ENCODE measurements around the gene LRRC45.

Gene LRRC45

GRCh38 chr17:82009413-82009812, 13.7 kb upstream of the LRRC45 start:
- TF ChIP-seq CTCF (IDR thresholded peaks at IDR 0.05; ENCODE audit: low read length, missing control alignments) = no peak
- no peak overlapping the region for H3K4me3 ChIP-seq (replicated peaks; ENCODE audit: low read depth, low read length)
- DNase-seq (ENCODE audit: low read depth) = no peak

- no peak overlapping the region for H3K4me3 ChIP-seq (replicated peaks; ENCODE audit: low read depth, low read length)
- no peak for TF ChIP-seq CTCF (IDR thresholded peaks at IDR 0.05; ENCODE audit: low read length, missing control alignments)
- no peak for DNase-seq (ENCODE audit: low read depth)
Observed at GRCh38 chr17:82010575-82011525, 12.3 kb upstream of the LRRC45 start.

GRCh38 chr17:82011617-82012187, 11.4 kb upstream of the LRRC45 start:
- DNase-seq (ENCODE audit: low read depth) = no peak
- no peak overlapping the region for H3K4me3 ChIP-seq (replicated peaks; ENCODE audit: low read depth, low read length)
- TF ChIP-seq CTCF (IDR thresholded peaks at IDR 0.05; ENCODE audit: low read length, missing control alignments) = no peak

- no peak for TF ChIP-seq CTCF (IDR thresholded peaks at IDR 0.05; ENCODE audit: low read length, missing control alignments)
- H3K4me3 ChIP-seq (replicated peaks; ENCODE audit: low read depth, low read length) = no peak overlapping the region
- DNase-seq (ENCODE audit: low read depth) = no peak
Observed at GRCh38 chr17:82012261-82012639, 10.9 kb upstream of the LRRC45 start.

- DNase-seq (ENCODE audit: low read depth) = no peak
- no peak for TF ChIP-seq CTCF (IDR thresholded peaks at IDR 0.05; ENCODE audit: low read length, missing control alignments)
- H3K4me3 ChIP-seq (replicated peaks; ENCODE audit: low read depth, low read length) = no peak overlapping the region
Observed at GRCh38 chr17:82012640-82013295, 10.3 kb upstream of the LRRC45 start.

- DNase-seq (ENCODE audit: low read depth) = no peak
- no peak overlapping the region for H3K4me3 ChIP-seq (replicated peaks; ENCODE audit: low read depth, low read length)
- no peak for TF ChIP-seq CTCF (IDR thresholded peaks at IDR 0.05; ENCODE audit: low read length, missing control alignments)
Observed at GRCh38 chr17:82013341-82013740, 9.8 kb upstream of the LRRC45 start.
